SK-N-SH treated with all-trans-retinoic acid at 6 μM for 48 hours (cell line): ENCODE data around the gene IQGAP3.

Experiments used
- ARNTL ChIP-seq: fragments of 450-650 bp; formaldehyde crosslinking; IDR thresholded peaks from 2 replicates; pipeline ENCODE4 v1.5.0; 2020; ENCODE audit warnings: low read depth, mild to moderate bottlenecking, moderate library complexity, borderline replicate concordance
- BACH2 ChIP-seq: fragments of 250-450 bp; sonication (Bioruptor Pico); IDR thresholded peaks from 2 replicates; pipeline ENCODE4 v1.9.0; 2021; ENCODE audit warnings: mild to moderate bottlenecking, borderline replicate concordance
- CSDC2 ChIP-seq: fragments of 250-450 bp; sonication (Bioruptor Pico); IDR thresholded peaks from 2 replicates; pipeline ENCODE4 v1.5.0; 2020; ENCODE audit warnings: mild to moderate bottlenecking, moderate library complexity
- GLIS3 ChIP-seq: fragments of 250-450 bp; sonication (Bioruptor Pico); IDR thresholded peaks from 2 replicates; pipeline ENCODE4 v1.5.0; 2020; ENCODE audit warnings: mild to moderate bottlenecking, moderate library complexity
- PATZ1 ChIP-seq: fragments of 250-450 bp; sonication (Bioruptor Pico); IDR thresholded peaks from 2 replicates; pipeline ENCODE4 v1.8.0; 2020; ENCODE audit warnings: mild to moderate bottlenecking, moderate library complexity, borderline replicate concordance
- PPARA ChIP-seq: fragments of 250-450 bp; sonication (Bioruptor Pico); IDR thresholded peaks from 2 replicates; pipeline ENCODE4 v1.5.0; 2020; ENCODE audit warnings: mild to moderate bottlenecking, borderline replicate concordance
- RARB ChIP-seq: fragments of 250-450 bp; sonication (Bioruptor Pico); IDR thresholded peaks from 2 replicates; pipeline ENCODE4 v1.8.0; 2021; ENCODE audit warnings: mild to moderate bottlenecking, moderate library complexity
- TCF4 ChIP-seq: fragments of 250-450 bp; sonication (Bioruptor Pico); IDR thresholded peaks from 2 replicates; pipeline ENCODE4 v1.8.0; 2021; ENCODE audit warnings: mild to moderate bottlenecking, moderate library complexity, borderline replicate concordance
- TSHZ2 ChIP-seq: fragments of 250-450 bp; sonication (Bioruptor Pico); IDR thresholded peaks from 2 replicates; pipeline ENCODE4 v1.5.0; 2020; ENCODE audit warnings: mild to moderate bottlenecking, moderate library complexity
- ZFP3 ChIP-seq: fragments of 250-450 bp; sonication (Bioruptor Pico); IDR thresholded peaks from 2 replicates; pipeline ENCODE4 v1.5.0; 2020; ENCODE audit warnings: mild to moderate bottlenecking, moderate library complexity
- ZFP30 ChIP-seq: fragments of 450-650 bp; formaldehyde crosslinking; IDR thresholded peaks from 2 replicates; pipeline ENCODE4 v1.5.0; 2022; ENCODE audit warnings: mild to moderate bottlenecking, moderate library complexity
- ZNF70 ChIP-seq: fragments of 450-650 bp; formaldehyde crosslinking; IDR thresholded peaks from 2 replicates; pipeline ENCODE4 v1.5.0; 2020; ENCODE audit warnings: mild to moderate bottlenecking, moderate library complexity

- TF ChIP-seq ARNTL (CRISPR knock-in tag), result no peak
- no peak for TF ChIP-seq ZNF70
- no peak for TF ChIP-seq PPARA (CRISPR knock-in tag)
- no peak for TF ChIP-seq BACH2 (CRISPR knock-in tag)
- no peak for TF ChIP-seq TSHZ2 (CRISPR knock-in tag)
- TF ChIP-seq ZFP30 (CRISPR knock-in tag), result no peak
- no peak for TF ChIP-seq RARB (CRISPR knock-in tag)
- TF ChIP-seq ZFP3 (CRISPR knock-in tag), result no peak
- TF ChIP-seq CSDC2 (CRISPR knock-in tag), result no peak
- TF ChIP-seq TCF4, result no peak
- TF ChIP-seq PATZ1 (CRISPR knock-in tag), result no peak
- no peak for TF ChIP-seq GLIS3
Measured at GRCh38 chr1:156517748-156518147, 54.6 kb downstream of the IQGAP3 start.
